Hepatic stellate cell (primary cell): ENCODE results near the gene DCST2.
A peak's percentile ranks its signal among the peaks of the same experiment; 100 is the strongest.

Experiments used
- DNase-seq: peaks from one replicate; pipeline ENCODE4 v3.0.0; 2011; ENCODE audit warnings: low spot score

The DCST2 gene

GRCh38 chr1:155026588-155026987 is 7.0 kb downstream of the DCST2 start:
- DNase-seq, result no peak

- no peak for DNase-seq
Measured at GRCh38 chr1:155026154-155026553, 7.4 kb downstream of the DCST2 start.

- no peak for DNase-seq
Measured at GRCh38 chr1:155024315-155024714, 9.3 kb downstream of the DCST2 start.

- no peak for DNase-seq
Measured at GRCh38 chr1:155023627-155024026, 10.0 kb downstream of the DCST2 start.

GRCh38 chr1:155022927-155023236 is 10.7 kb downstream of the DCST2 start:
- no peak for DNase-seq

GRCh38 chr1:155022136-155022926 is 11.2 kb downstream of the DCST2 start:
- no peak for DNase-seq

GRCh38 chr1:155019377-155020245 is 14.0 kb downstream of the DCST2 start:
- no peak for DNase-seq

- no peak for DNase-seq
Measured at GRCh38 chr1:155018617-155019348, 14.8 kb downstream of the DCST2 start.

- no peak for DNase-seq
Measured at GRCh38 chr1:155017946-155018316, 15.7 kb downstream of the DCST2 start.

- peak; percentile 87 for DNase-seq
Measured at GRCh38 chr1:155017041-155017945, 16.3 kb downstream of the DCST2 start.

- DNase-seq, result no peak
Measured at GRCh38 chr1:155016231-155016831, 17.2 kb downstream of the DCST2 start.

GRCh38 chr1:155015527-155016230 is 17.9 kb downstream of the DCST2 start:
- no peak for DNase-seq

GRCh38 chr1:155014709-155015508 is 18.7 kb downstream of the DCST2 start:
- DNase-seq, result no peak

GRCh38 chr1:155013632-155014031 is 19.9 kb downstream of the DCST2 start:
- no peak for DNase-seq

GRCh38 chr1:155012776-155013602 is 20.6 kb downstream of the DCST2 start:
- DNase-seq, result no peak

GRCh38 chr1:155012026-155012546 is 21.5 kb downstream of the DCST2 start:
- DNase-seq, result no peak

- DNase-seq, result no peak
Measured at GRCh38 chr1:155011437-155012025, 22.1 kb downstream of the DCST2 start.

- no peak for DNase-seq
Measured at GRCh38 chr1:155011004-155011416, 22.6 kb downstream of the DCST2 start.
